ENCODE data around the gene DPF3. TPM values are rescaled to one million over a fixed set of nuclear protein-coding genes. Genes with fewer than 3 reads are reported as not detected.

DPF3 gene
- total RNA-seq, 1 donor from 2014 or later = 1.1 TPM

GRCh38 chr14:72618424-72618823 is 275.5 kb downstream of the DPF3 start:
- no peak for DNase-seq (ENCODE audit: low spot score)
- H3K4me1 Mint-ChIP-seq (ENCODE audit: low read depth) = peaks cover 49% of the 10 kb centered on the region
- H3K4me3 Mint-ChIP-seq (ENCODE audit: unreplicated experiment) = no peak overlapping the region
- H3K27ac Mint-ChIP-seq (ENCODE audit: unreplicated experiment) = no peak overlapping the region
- H3K36me3 Mint-ChIP-seq (ENCODE audit: low read depth) = no peaks in the 10 kb centered on the region
- H3K9me3 Mint-ChIP-seq (ENCODE audit: low read depth) = peaks cover 9% of the 10 kb centered on the region
- no peak for TF ChIP-seq CTCF (IDR thresholded peaks at IDR 0.05)
- no peaks in the 10 kb centered on the region for H3K27me3 Mint-ChIP-seq (ENCODE audit: low read depth)

- Mint-ChIP-seq H3K36me3 (ENCODE audit: low read depth) (no peaks in the 10 kb centered on the region), H3K27ac (ENCODE audit: unreplicated experiment) (peak overlapping the region; percentile 86), H3K4me1 (ENCODE audit: low read depth) (peaks cover 49% of the 10 kb centered on the region), H3K4me3 (ENCODE audit: unreplicated experiment) (peak overlapping the region; percentile 26), H3K27me3 (ENCODE audit: low read depth) (no peaks in the 10 kb centered on the region), H3K9me3 (ENCODE audit: low read depth) (peaks cover under 1% of the 10 kb centered on the region)
- no peak for DNase-seq (ENCODE audit: low spot score)
- TF ChIP-seq CTCF (IDR thresholded peaks at IDR 0.05) = peak; percentile 52
These were observed 276.4 kb downstream of the DPF3 start for GRCh38 chr14:72617391-72618031.

- H3K4me3 Mint-ChIP-seq (ENCODE audit: unreplicated experiment) = no peak overlapping the region
- peaks cover 49% of the 10 kb centered on the region for H3K4me1 Mint-ChIP-seq (ENCODE audit: low read depth)
- H3K27ac Mint-ChIP-seq (ENCODE audit: unreplicated experiment) = peak overlapping the region; percentile 86
- no peaks in the 10 kb centered on the region for H3K36me3 Mint-ChIP-seq (ENCODE audit: low read depth)
- no peak for TF ChIP-seq CTCF (IDR thresholded peaks at IDR 0.05)
- DNase-seq (ENCODE audit: low spot score) = no peak
- no peaks in the 10 kb centered on the region for H3K27me3 Mint-ChIP-seq (ENCODE audit: low read depth)
- no peaks in the 10 kb centered on the region for H3K9me3 Mint-ChIP-seq (ENCODE audit: low read depth)
These were observed 277.1 kb downstream of the DPF3 start for GRCh38 chr14:72616811-72617210.

GRCh38 chr14:72616294-72616693 is 277.6 kb downstream of the DPF3 start:
- Mint-ChIP-seq H3K36me3 (ENCODE audit: low read depth) (no peaks in the 10 kb centered on the region), H3K4me1 (ENCODE audit: low read depth) (peaks cover 49% of the 10 kb centered on the region), H3K27ac (ENCODE audit: unreplicated experiment) (peak overlapping the region; percentile 72), H3K27me3 (ENCODE audit: low read depth) (no peaks in the 10 kb centered on the region), H3K9me3 (ENCODE audit: low read depth) (no peaks in the 10 kb centered on the region), H3K4me3 (ENCODE audit: unreplicated experiment) (no peak overlapping the region)
- no peak for DNase-seq (ENCODE audit: low spot score)
- no peak for TF ChIP-seq CTCF (IDR thresholded peaks at IDR 0.05)

GRCh38 chr14:72615451-72616121 is 278.3 kb downstream of the DPF3 start:
- TF ChIP-seq CTCF (IDR thresholded peaks at IDR 0.05) = no peak

More at GRCh38 chr14:72615451-72616121, 278.3 kb downstream of the DPF3 start:
- H3K4me1 Mint-ChIP-seq (ENCODE audit: low read depth) = peaks cover 49% of the 10 kb centered on the region
- H3K36me3 Mint-ChIP-seq (ENCODE audit: low read depth) = no peaks in the 10 kb centered on the region
- no peak overlapping the region for H3K4me3 Mint-ChIP-seq (ENCODE audit: unreplicated experiment)
- peak overlapping the region; percentile 72 for H3K27ac Mint-ChIP-seq (ENCODE audit: unreplicated experiment)
- H3K27me3 Mint-ChIP-seq (ENCODE audit: low read depth) = no peaks in the 10 kb centered on the region
- H3K9me3 Mint-ChIP-seq (ENCODE audit: low read depth) = no peaks in the 10 kb centered on the region
- no peak for DNase-seq (ENCODE audit: low spot score)
